Smooth muscle cell (in vitro differentiated cells): ENCODE measurements around the gene MOB3B. TPM values are rescaled to one million over a fixed set of nuclear protein-coding genes. Genes with fewer than 3 reads are reported as not detected.
"Not testable (repeated sequence)": the region's sequence is repeated elsewhere in the genome, so short reads cannot be mapped to it uniquely, and the experiment has no call there.

ENCODE experiments used
- DNase-seq: peaks from one replicate; lab custom pipeline; 2025; ENCODE audit not compliant: unreplicated experiment; lab: John Stamatoyannopoulos, UW
- H2AFZ ChIP-seq: fragments of 200-600 bp; sonication (generic); 2 replicates; pipeline ENCODE4 v1.6.0; 2016; ENCODE audit warnings: antibody characterized with exemption, low read depth, mild to moderate bottlenecking
- H3F3A ChIP-seq: fragments of 200-600 bp; sonication (generic); 2 replicates; pipeline ENCODE4 v1.6.0; 2017; ENCODE audit warnings: antibody characterized with exemption, low read depth
- H3K27ac ChIP-seq: fragments of 200-600 bp; sonication (generic); 2 replicates; pipeline ENCODE4 v1.5.1; 2016; ENCODE audit warnings: low read depth, mild to moderate bottlenecking
- H3K27me3 ChIP-seq: fragments of 200-600 bp; sonication (generic); 2 replicates; pipeline ENCODE4 v1.6.1; 2016; ENCODE audit warnings: low read depth, mild to moderate bottlenecking
- H3K36me3 ChIP-seq: fragments of 200-600 bp; sonication (generic); 2 replicates; pipeline ENCODE4 v1.5.1; 2016; ENCODE audit warnings: low read depth
- H3K4me1 ChIP-seq: fragments of 200-600 bp; sonication (generic); 2 replicates; pipeline ENCODE4 v1.5.1; 2016; ENCODE audit warnings: low read depth
- H3K4me2 ChIP-seq: fragments of 200-600 bp; sonication (generic); 2 replicates; pipeline ENCODE4 v1.6.0; 2016; ENCODE audit warnings: mild to moderate bottlenecking
- H3K4me3 ChIP-seq: fragments of 200-600 bp; sonication (generic); 2 replicates; pipeline ENCODE4 v1.5.1; 2016; ENCODE audit warnings: mild to moderate bottlenecking
- H3K79me2 ChIP-seq: fragments of 200-600 bp; sonication (generic); 2 replicates; pipeline ENCODE4 v1.6.0; 2016; ENCODE audit warnings: low read depth, mild to moderate bottlenecking
- H3K9ac ChIP-seq: fragments of 200-600 bp; sonication (generic); 2 replicates; pipeline ENCODE4 v1.6.0; 2016; ENCODE audit warnings: low read depth
- H3K9me3 ChIP-seq: fragments of 200-600 bp; sonication (generic); replicated peaks from 2 replicates; pipeline ENCODE4 v1.5.1; 2016; ENCODE audit warnings: low read depth
- H4K20me1 ChIP-seq: fragments of 200-600 bp; sonication (generic); 2 replicates; pipeline ENCODE4 v1.6.0; 2016; ENCODE audit warnings: low read depth
- CTCF ChIP-seq: fragments of 200-600 bp; sonication (generic); IDR thresholded peaks from 2 replicates; pipeline ENCODE4 v1.5.1; 2017; ENCODE audit warnings: borderline replicate concordance, mild to moderate bottlenecking, antibody characterized with exemption; ENCODE audit not compliant: insufficient read depth, poor library complexity, severe bottlenecking
- WGBS: methylation state at CpG from one replicate; pipeline ENCODE4 v1.1.7; 2016; ENCODE audit warnings: low lambda C conversion rate; 5-methylcytosine and 5-hydroxymethylcytosine counted together
- polyA plus RNA-seq: library from polyadenylated mRNA; unstranded; fragments of >200 nt; fragmentation: Nextera tagmentation; extraction: Ambion mirVana; gene quantifications from 2 replicates; pipeline ENCODE4 v1.2.1, GENCODE V29; 2016
- total RNA-seq: library from RNA; depleted of rRNA; stranded (reverse); fragments of >200 nt; gene quantifications from 2 replicates; pipeline ENCODE4 v1.2.3, GENCODE V29; 2014

The MOB3B gene
- total and polyA plus RNA-seq, 2 experiments from 2014 or later: 1.7 to 5.8 TPM

GRCh38 chr9:27505744-27506161 lies 23.9 kb downstream of the MOB3B start:
- Histone ChIP-seq H3K4me3 (no peak overlapping the region), H3K4me2 (no peak overlapping the region), H3K36me3 (no peaks in the 10 kb centered on the region), H3K27me3 (no peaks in the 10 kb centered on the region), H3K4me1 (peaks cover 17% of the 10 kb centered on the region), H4K20me1 (no peaks in the 10 kb centered on the region), H3F3A (no peaks in the 10 kb centered on the region), H3K9ac (no peak overlapping the region), H3K9me3 (no peaks in the 10 kb centered on the region), H3K79me2 (no peaks in the 10 kb centered on the region), H2AFZ (no peak overlapping the region), H3K27ac (no peak overlapping the region)
- WGBS: 88% methylated on average over 5 of the region's 5 CpGs
- no peak for DNase-seq
- TF ChIP-seq CTCF: no peak

- H3K27ac ChIP-seq: no peak overlapping the region
- no peaks in the 10 kb centered on the region for H3K36me3 ChIP-seq
- TF ChIP-seq CTCF: no peak
- no peak overlapping the region for H3K9ac ChIP-seq
- DNase-seq: no peak
- peaks cover 25% of the 10 kb centered on the region for H3K4me1 ChIP-seq
- H3F3A ChIP-seq: no peaks in the 10 kb centered on the region
- no peak overlapping the region for H2AFZ ChIP-seq
- H4K20me1 ChIP-seq: no peaks in the 10 kb centered on the region
- H3K79me2 ChIP-seq: no peaks in the 10 kb centered on the region
- H3K9me3 ChIP-seq: no peaks in the 10 kb centered on the region
- no peak overlapping the region for H3K4me3 ChIP-seq
- H3K4me2 ChIP-seq: no peak overlapping the region
- no peaks in the 10 kb centered on the region for H3K27me3 ChIP-seq
Observed at GRCh38 chr9:27504259-27504658, 25.4 kb downstream of the MOB3B start.

GRCh38 chr9:27503623-27504022 lies 26.0 kb downstream of the MOB3B start:
- Histone ChIP-seq H3K9me3 (no peaks in the 10 kb centered on the region), H3K79me2 (no peaks in the 10 kb centered on the region), H3K36me3 (no peaks in the 10 kb centered on the region), H3K9ac (no peak overlapping the region), H3K27me3 (no peaks in the 10 kb centered on the region), H3K4me1 (peaks cover 31% of the 10 kb centered on the region), H3K4me2 (no peak overlapping the region), H3K27ac (no peak overlapping the region), H4K20me1 (no peaks in the 10 kb centered on the region), H3F3A (no peaks in the 10 kb centered on the region), H3K4me3 (no peak overlapping the region), H2AFZ (no peak overlapping the region)
- no peak for TF ChIP-seq CTCF
- WGBS: 85% methylated on average over 4 of the region's 4 CpGs
- DNase-seq: no peak

GRCh38 chr9:27500902-27501301 lies 28.7 kb downstream of the MOB3B start:
- H3K4me3 ChIP-seq, H3K27me3 ChIP-seq, H3K9ac ChIP-seq, H3K9me3 ChIP-seq, H3K27ac ChIP-seq, DNase-seq, H4K20me1 ChIP-seq, H3K36me3 ChIP-seq, H3F3A ChIP-seq, H3K4me2 ChIP-seq, H2AFZ ChIP-seq, H3K79me2 ChIP-seq: not testable (repeated sequence)
- WGBS: 85% methylated on average over 3 of the region's 3 CpGs
- peaks cover 57% of the 10 kb centered on the region for H3K4me1 ChIP-seq
